ENCODE data around the gene LAP3. TPM values are rescaled to one million over a fixed set of nuclear protein-coding genes. Genes with fewer than 3 reads are reported as not detected.

The LAP3 gene
- total RNA-seq, 2 donors from 2014 or later = 59.3 to 63.8 TPM

GRCh38 chr4:17657090-17657489 lies 80.1 kb downstream of the LAP3 start:
- intact Hi-C loops (cut with DNase I) = no loop called here

More at GRCh38 chr4:17657090-17657489, 80.1 kb downstream of the LAP3 start:
- Histone ChIP-seq H3K4me1 (no peaks in the 10 kb centered on the region), H3K36me3 (no peaks in the 10 kb centered on the region), H3K27ac (no peak overlapping the region), H3K9me3 (no peaks in the 10 kb centered on the region), H3K4me3 (no peak overlapping the region), H3K9ac (ENCODE audit: low read depth in 2 of 2, low read length in 2 of 2) (no peak overlapping the region), H3K27me3 (no peaks in the 10 kb centered on the region)
- TF ChIP-seq CTCF (IDR thresholded peaks at IDR 0.05) = no peak
- DNase-seq = no peak

Other genes with a start within 250 kb of the LAP3 start
- 10 to 100 TPM; 27.2 to 27.3 TPM for gene QDPR, start 65.1 kb upstream of the LAP3 start, total RNA-seq
- not detected for gene CLRN2, start 62.0 kb upstream of the LAP3 start, total RNA-seq
- 10 to 100 TPM; 36.7 to 48.1 TPM for gene MED28, start 37.4 kb downstream of the LAP3 start, total RNA-seq
- gene FAM184B, start 204.4 kb downstream of the LAP3 start, total RNA-seq = under 1 TPM; 0.19 to 0.94 TPM
- 10 to 100 TPM; 20.4 to 34.0 TPM for gene DCAF16, start 233.6 kb downstream of the LAP3 start, total RNA-seq
- 10 to 100 TPM; 10.7 to 38.8 TPM for gene NCAPG, start 233.8 kb downstream of the LAP3 start, total RNA-seq